ENCODE measurements around the gene XYLT2.

Gene XYLT2

DNA sequence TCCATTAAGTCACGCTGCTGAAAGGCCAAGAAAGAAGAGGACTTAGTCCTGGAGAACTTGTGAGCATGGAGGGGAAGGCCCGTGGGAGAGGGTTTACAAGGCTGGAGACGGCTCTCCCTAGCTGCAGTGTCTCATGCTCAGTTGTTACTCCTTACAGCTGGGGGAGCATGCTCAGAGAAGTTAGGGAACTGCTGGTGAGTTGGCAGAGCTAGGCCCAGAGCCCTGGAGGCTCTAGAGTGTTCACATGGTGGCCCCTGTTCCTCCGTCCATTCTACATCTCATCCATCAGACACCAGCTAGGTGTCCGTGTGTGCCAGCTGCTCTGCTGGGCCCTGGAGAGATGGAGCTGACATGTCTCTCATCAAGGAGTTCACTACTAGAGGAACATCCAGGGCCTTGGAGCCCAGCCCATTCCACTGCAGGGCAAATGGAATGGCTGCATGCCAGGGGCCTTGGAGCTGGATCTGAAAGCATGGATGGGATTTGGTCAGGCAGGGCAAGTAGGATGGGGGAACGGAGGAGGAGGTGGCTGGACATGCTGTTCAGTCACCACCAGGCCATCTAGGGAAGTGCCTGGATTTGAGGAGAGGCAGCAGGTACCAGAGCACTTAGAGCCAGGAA is 6.3 kb downstream of the XYLT2 start:
- DNase-seq = no peak

GRCh38 chr17:50352693-50353599 is 7.0 kb downstream of the XYLT2 start:
- DNase-seq = no peak

- DNase-seq = no peak
These were observed 7.8 kb downstream of the XYLT2 start for GRCh38 chr17:50353600-50354195.

- no peak for DNase-seq
These were observed 8.3 kb downstream of the XYLT2 start for GRCh38 chr17:50354198-50354597.

- DNase-seq = no peak
These were observed 8.8 kb downstream of the XYLT2 start for GRCh38 chr17:50354776-50355175.

- no peak for DNase-seq
These were observed 9.4 kb downstream of the XYLT2 start for GRCh38 chr17:50355336-50355700.

GRCh38 chr17:50355701-50356341 is 9.9 kb downstream of the XYLT2 start:
- no peak for DNase-seq

DNA sequence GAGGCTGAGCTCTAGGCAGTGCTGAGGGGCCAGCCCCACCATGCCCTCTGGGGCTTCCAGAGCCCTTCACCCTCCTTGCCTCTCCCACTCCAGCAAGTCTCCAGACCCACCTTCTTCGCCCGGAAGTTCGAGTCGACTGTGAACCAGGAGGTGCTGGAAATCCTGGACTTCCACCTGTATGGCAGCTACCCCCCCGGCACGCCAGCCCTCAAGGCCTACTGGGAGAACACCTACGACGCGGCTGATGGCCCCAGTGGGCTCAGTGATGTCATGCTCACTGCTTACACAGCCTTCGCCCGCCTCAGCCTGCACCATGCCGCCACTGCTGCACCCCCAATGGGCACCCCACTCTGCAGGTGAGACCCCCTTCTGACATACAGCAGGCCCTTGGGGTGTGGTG is 10.5 kb downstream of the XYLT2 start:
- no peak for DNase-seq

DNA sequence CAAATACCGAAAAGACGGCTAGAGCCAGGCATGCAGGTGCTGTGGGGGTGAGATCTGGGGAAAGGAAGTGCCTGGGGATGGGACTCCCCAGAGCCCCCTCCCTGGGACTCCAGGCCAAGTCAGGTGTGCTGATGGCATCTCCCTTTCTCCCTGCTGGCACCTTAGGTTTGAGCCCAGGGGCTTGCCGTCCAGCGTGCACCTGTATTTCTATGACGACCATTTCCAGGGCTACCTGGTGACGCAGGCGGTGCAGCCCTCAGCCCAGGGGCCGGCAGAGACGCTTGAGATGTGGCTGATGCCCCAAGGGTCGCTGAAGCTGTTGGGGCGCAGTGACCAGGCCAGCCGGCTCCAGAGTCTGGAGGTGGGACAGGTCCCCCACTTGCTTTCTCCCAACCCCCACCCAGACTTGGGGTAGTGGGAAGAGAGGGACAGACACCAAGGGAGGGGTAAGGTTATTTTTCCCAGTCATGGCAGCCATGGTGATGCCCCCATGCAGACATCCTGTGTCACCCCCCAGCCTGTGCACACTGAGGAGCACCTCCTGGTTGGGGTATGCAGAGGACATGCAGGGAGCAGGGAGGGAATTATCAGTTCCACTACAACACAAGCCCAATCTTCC is 11.1 kb downstream of the XYLT2 start:
- no peak for DNase-seq

- DNase-seq = no peak
These were observed 12.3 kb downstream of the XYLT2 start for GRCh38 chr17:50358177-50358576.

- DNase-seq = no peak
These were observed 13.2 kb downstream of the XYLT2 start for GRCh38 chr17:50359005-50359699.

DNA sequence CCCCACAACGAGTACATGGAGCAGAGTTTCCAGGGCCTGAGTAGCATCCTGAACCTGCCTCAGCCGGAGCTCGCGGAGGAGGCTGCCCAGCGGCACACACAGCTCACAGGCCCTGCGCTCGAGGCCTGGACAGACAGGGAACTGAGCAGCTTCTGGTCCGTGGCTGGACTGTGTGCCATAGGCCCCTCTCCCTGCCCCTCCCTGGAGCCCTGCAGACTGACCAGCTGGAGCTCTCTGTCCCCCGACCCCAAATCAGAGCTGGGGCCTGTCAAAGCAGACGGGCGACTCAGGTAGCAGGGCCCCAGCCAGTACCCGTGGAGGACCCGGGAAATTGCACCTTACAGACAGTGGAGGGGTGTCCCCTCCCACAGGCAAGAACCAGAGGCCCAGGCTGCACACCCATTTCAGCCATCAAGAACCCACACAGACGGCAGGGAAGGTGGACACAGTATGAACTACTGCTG is 14.1 kb downstream of the XYLT2 start:
- no peak for DNase-seq

DNA sequence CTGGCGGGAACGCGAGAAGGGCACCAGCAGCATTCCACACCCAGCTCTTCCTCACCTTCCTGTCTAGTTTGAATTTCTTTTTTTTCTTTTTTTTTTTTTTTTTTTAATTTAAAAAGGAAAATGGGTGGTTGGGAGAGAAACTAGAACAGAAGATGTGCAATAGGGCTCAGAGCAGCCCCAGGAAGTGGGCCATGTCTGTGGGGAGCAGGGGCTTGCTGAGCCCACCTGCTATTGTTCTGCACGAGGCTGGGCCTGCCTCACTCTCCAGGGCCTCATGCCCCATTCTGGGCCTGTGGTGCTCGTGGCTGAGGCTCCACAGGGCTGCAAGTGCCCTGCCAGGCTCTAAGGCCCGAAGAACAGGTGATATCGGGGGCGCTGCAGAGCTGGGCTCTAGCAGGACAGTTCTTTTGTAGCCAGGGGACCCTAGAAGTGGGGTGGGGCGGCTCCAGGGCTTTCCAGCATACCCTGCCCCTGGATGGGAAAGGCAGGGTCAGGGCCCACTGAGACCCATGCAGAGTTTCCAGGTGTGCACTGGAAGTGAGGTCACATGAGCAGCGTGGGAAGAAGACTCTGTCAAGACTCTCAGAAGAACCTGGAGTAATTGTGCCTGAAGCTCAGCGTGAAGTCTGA is 14.7 kb downstream of the XYLT2 start:
- no peak for DNase-seq

GRCh38 chr17:50361561-50362480 is 15.9 kb downstream of the XYLT2 start:
- DNase-seq = peak; percentile 44

GRCh38 chr17:50362661-50363060 is 16.7 kb downstream of the XYLT2 start:
- no peak for DNase-seq

- peak; percentile 22 for DNase-seq
These were observed 17.5 kb downstream of the XYLT2 start for GRCh38 chr17:50363217-50364060.

DNA sequence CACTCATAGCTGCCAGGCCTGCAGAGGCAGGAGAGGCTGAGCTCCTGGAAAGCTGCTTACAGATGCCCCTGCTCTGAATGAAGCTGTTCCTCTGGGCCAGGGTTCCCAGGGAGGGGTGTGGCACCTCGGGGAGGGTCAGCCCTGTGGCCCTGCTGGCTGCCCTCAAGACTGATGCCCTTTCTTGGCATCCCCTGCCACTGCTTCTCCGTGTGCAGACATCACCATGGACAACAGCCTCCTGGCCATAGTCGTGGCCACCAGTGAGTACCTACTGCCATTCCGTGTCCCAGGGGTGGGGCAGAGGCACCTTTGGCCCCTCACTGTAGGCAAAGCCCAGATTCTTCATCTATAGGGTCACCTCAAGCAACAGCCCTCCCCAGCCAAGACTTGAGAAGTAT is 18.1 kb downstream of the XYLT2 start:
- no peak for DNase-seq

DNA sequence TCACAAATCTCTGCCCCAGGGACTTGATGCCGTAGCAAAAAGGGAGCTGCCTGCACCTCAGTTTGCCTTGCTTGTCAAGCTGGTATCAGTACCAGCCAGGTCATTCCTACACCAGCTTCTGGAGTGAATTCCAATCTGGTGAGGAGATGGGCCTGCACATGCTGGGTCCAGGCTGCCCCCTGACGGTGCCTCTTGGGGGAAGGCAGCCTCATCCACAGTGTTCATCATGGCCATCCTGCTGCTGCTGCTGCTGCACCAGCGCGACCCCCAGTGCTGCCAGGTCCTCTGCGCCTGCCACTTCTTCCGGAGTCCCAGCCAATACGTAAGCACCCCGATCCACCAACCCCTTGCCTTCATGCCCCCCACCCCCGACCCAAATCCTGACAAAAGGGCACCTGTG is 18.8 kb downstream of the XYLT2 start:
- DNase-seq = no peak

DNA sequence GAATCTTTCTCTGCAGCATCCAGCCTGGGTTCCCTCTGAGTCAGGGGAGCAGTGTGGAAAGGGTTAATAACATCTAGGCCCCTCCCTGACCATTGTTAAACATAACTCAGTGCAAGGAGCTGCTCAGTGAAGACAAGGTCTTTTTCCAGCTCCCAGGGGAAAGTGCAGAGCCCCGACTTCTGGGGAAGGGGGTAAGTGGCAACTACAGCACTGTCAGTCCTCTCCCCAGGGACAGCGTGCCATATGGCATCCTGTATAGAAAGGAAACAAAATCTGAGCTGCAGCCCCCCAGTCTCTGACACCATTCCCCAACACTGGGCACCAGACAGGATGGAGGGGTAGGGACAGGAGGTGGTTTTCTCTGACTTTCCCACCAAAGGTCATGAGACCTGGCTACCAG is 19.2 kb downstream of the XYLT2 start:
- DNase-seq = no peak

Measured in NCI-H748 treated with DMSO at 0.1 percent for 48 hours (cell line).